B cell (primary cell): ENCODE data around the gene TMEM203. TPM values are rescaled to one million over a fixed set of nuclear protein-coding genes. Genes with fewer than 3 reads are reported as not detected.

Experiments
- ATAC-seq: fragments of 200-7000 bp; cut with Tn5 transposase; one replicate; pipeline ENCODE4 v1.10.0; 2021; ENCODE audit warnings: low read depth, mild to moderate bottlenecking, moderate number of reproducible peaks, moderate library complexity
- CTCF ChIA-PET: fragments of 350-600 bp; sonication (Branson Sonifier 250); formaldehyde crosslinking; loops from one replicate; lab custom pipeline; 2021; ENCODE audit warnings: antibody characterized with exemption, inconsistent platforms; lab: Charles Lee
- POLR2A ChIA-PET: fragments of 350-600 bp; sonication (Branson Sonifier 250); formaldehyde crosslinking; loops from one replicate; lab custom pipeline; 2021; ENCODE audit warnings: antibody characterized with exemption; lab: Charles Lee
- DNase-seq: peaks from one replicate; pipeline ENCODE4 v3.0.0; 2013
- H2AFZ ChIP-seq: 2 replicates; pipeline ENCODE4 v1.6.1; 2012; ENCODE audit warnings: mild to moderate bottlenecking, low read depth, low read length; ENCODE audit not compliant: insufficient read depth, poor library complexity, severe bottlenecking
- H3K27ac ChIP-seq, 2 donors: 1 replicate in 1 of 2; 2 replicates in 1 of 2; pipeline ENCODE4 v1.5.1; 2012 to 2013; ENCODE audit warnings: low read length in 2 of 2, mild to moderate bottlenecking in 2 of 2, moderate library complexity in 1 of 2
- H3K27me3 ChIP-seq, 4 experiments: fragments of 200-600 bp in 1 of 4; sonication (generic) in 1 of 4; replicated peaks in 1 of 4; 1 replicate in 2 of 4; 2 replicates in 2 of 4; pipeline versions ENCODE4 v1.6.1 to v1.7.0; 2013 to 2016; ENCODE audit warnings: low read length in 3 of 4, mild to moderate bottlenecking in 2 of 4, mixed read lengths in 1 of 4, moderate library complexity in 1 of 4; ENCODE audit not compliant: insufficient read depth in 4 of 4, control insufficient read depth in 3 of 4; ENCODE audit errors: control extremely low read depth in 1 of 4
- H3K36me3 ChIP-seq, 2 experiments: replicated peaks in 1 of 2; 1 replicate in 1 of 2; 2 replicates in 1 of 2; pipeline versions ENCODE4 v1.6.1 to v1.7.1; 2013; ENCODE audit warnings: low read length in 1 of 2; ENCODE audit not compliant: insufficient read depth in 2 of 2, control insufficient read depth in 1 of 2; ENCODE audit errors: control extremely low read depth in 1 of 2, extremely low read depth in 1 of 2
- H3K4me1 ChIP-seq, 2 donors: fragments of 200-600 bp in 1 of 2; sonication (generic) in 1 of 2; 1 replicate in 1 of 2; 2 replicates in 1 of 2; pipeline versions ENCODE4 v1.5.1 to v1.6.1; 2013 to 2017; ENCODE audit warnings: low read length in 2 of 2; ENCODE audit not compliant: control insufficient read depth in 2 of 2, insufficient read depth in 2 of 2
- H3K4me2 ChIP-seq: replicated peaks from 2 replicates; pipeline ENCODE3; 2012; ENCODE audit warnings: mild to moderate bottlenecking, low read depth, low read length; ENCODE audit not compliant: poor library complexity, severe bottlenecking
- H3K4me3 ChIP-seq, 5 experiments: fragments of 200-600 bp in 1 of 5; sonication (generic) in 1 of 5; 1 replicate in 3 of 5; 2 replicates in 2 of 5; pipeline versions ENCODE4 v1.5.1 to v1.7.0; 2011 to 2016; ENCODE audit warnings: low read length in 4 of 5, mild to moderate bottlenecking in 4 of 5, low read depth in 2 of 5, control low read depth in 1 of 5, moderate library complexity in 1 of 5; ENCODE audit not compliant: insufficient read depth in 1 of 5; ENCODE audit errors: control extremely low read depth in 1 of 5, extremely low read depth in 1 of 5
- H3K79me2 ChIP-seq: fragments of 200-600 bp; sonication (generic); one replicate; pipeline ENCODE4 v1.6.0; 2016; ENCODE audit warnings: low read length; ENCODE audit not compliant: control insufficient read depth, insufficient read depth
- H3K9ac ChIP-seq: fragments of 200-600 bp; sonication (generic); 2 replicates; pipeline ENCODE4 v1.6.1; 2017; ENCODE audit warnings: mild to moderate bottlenecking, low read length, moderate library complexity
- H3K9me3 ChIP-seq, 3 donors: one replicate each; pipeline versions ENCODE4 v1.6.1 to v1.7.1; 2013; ENCODE audit warnings: low read length in 2 of 3; ENCODE audit not compliant: control insufficient read depth in 2 of 3, insufficient read depth in 1 of 3; ENCODE audit errors: control extremely low read depth in 1 of 3
- H4K20me1 ChIP-seq: 2 replicates; pipeline ENCODE4 v1.6.0; 2012; ENCODE audit warnings: mild to moderate bottlenecking, low read length; ENCODE audit not compliant: insufficient read depth, control insufficient read depth, poor library complexity, severe bottlenecking
- H3K27ac Mint-ChIP-seq: one replicate; pipeline ENCODE4 v1.8.0; 2021; ENCODE audit warnings: mixed read lengths
- H3K27me3 Mint-ChIP-seq: one replicate; pipeline ENCODE4 v1.8.0; 2021; ENCODE audit warnings: mixed read lengths
- H3K4me1 Mint-ChIP-seq: one replicate; pipeline ENCODE4 v1.8.0; 2021; ENCODE audit warnings: mixed read lengths
- H3K4me3 Mint-ChIP-seq: one replicate; pipeline ENCODE4 v1.8.0; 2021; ENCODE audit warnings: mixed read lengths
- H3K9me3 Mint-ChIP-seq: one replicate; pipeline ENCODE4 v1.8.0; 2022; ENCODE audit warnings: mixed read lengths; ENCODE audit not compliant: insufficient read depth
- CTCF ChIP-seq: fragments of 200-600 bp; IDR thresholded peaks from one replicate; pipeline ENCODE4 v1.8.0; 2022; ENCODE audit warnings: antibody characterized with exemption, mild to moderate bottlenecking
- EZH2 ChIP-seq: IDR thresholded peaks from 2 replicates; pipeline ENCODE4 v1.6.1; 2012; ENCODE audit warnings: borderline replicate concordance, low read depth, mild to moderate bottlenecking, moderate library complexity, low read length; ENCODE audit not compliant: insufficient read depth, poor library complexity, severe bottlenecking
- WGBS: methylation state at CpG from one replicate; pipeline ENCODE4 v1.1.5; 2013; ENCODE audit warnings: missing lambda C conversion rate; ENCODE audit not compliant: insufficient coverage; 5-methylcytosine and 5-hydroxymethylcytosine counted together
- intact Hi-C: fragments of 100-400 bp; cut with micrococcal nuclease; formaldehyde crosslinking; loops from one replicate; pipeline ENCODE4 v1.10.0; 2022
- polyA plus RNA-seq: library from polyadenylated mRNA; depleted of rRNA; stranded (reverse); fragments of >200 nt; gene quantifications from 2 replicates; pipeline ENCODE4 v1.2.3, GENCODE V29; 2012
- total RNA-seq, 2 donors: library from RNA; stranded (reverse); fragments of 120-200 nt in 1 of 2; gene quantifications; 1 replicate in 1 of 2; 2 replicates in 1 of 2; pipeline versions ENCODE4 v1.2.3 to v1.2.4, GENCODE V29; 2013 to 2022

Gene TMEM203
- total and polyA plus RNA-seq, 2 donors (not counting 1 experiment from before 2014, with no cell fraction given), result 20.6 to 35.7 TPM

GRCh38 chr9:137251490-137252268 is 46.2 kb upstream of the TMEM203 start:
- intact Hi-C loops, result no loop called here

More at GRCh38 chr9:137251490-137252268, 46.2 kb upstream of the TMEM203 start:
- peaks cover 0 to 3% of the 10 kb centered on the region in 2 experiments for H3K36me3 ChIP-seq
- peaks cover 21% of the 10 kb centered on the region for H3K4me1 Mint-ChIP-seq
- no peak overlapping the region for H3K27ac ChIP-seq
- DNase-seq (no peak), ATAC-seq (no peak)
- no peaks in the 10 kb centered on the region for H3K9me3 Mint-ChIP-seq
- no peak overlapping the region for H3K4me3 ChIP-seq
- H3K27me3 ChIP-seq, result no peaks in the 10 kb centered on the region
- H3K9me3 ChIP-seq, result no peaks in the 10 kb centered on the region
- H3K27ac Mint-ChIP-seq, result no peak overlapping the region
- H3K4me1 ChIP-seq, result peaks cover 14 to 23% of the 10 kb centered on the region in 2 donors
- H2AFZ ChIP-seq, result no peak overlapping the region
- POLR2A ChIA-PET, result no interaction called here
- WGBS, result 95% methylated on average over 19 of the region's 22 CpGs
- no peak overlapping the region for H3K4me3 Mint-ChIP-seq
- H4K20me1 ChIP-seq, result peaks cover 14% of the 10 kb centered on the region
- no peak overlapping the region for H3K9ac ChIP-seq
- no peak overlapping the region for H3K4me2 ChIP-seq
- no peak for TF ChIP-seq EZH2
- TF ChIP-seq CTCF, result no peak
- H3K27me3 Mint-ChIP-seq, result no peaks in the 10 kb centered on the region
- peaks cover 14% of the 10 kb centered on the region for H3K79me2 ChIP-seq
- CTCF ChIA-PET, result interaction anchor here (2.3 kb wide), 1 partner anchor 11 kb away, joined by 6 read pairs; the partner anchor contains the start of gene TUBB4B
